SK-N-SH treated with all-trans-retinoic acid at 6 μM for 48 hours (cell line): ENCODE data around the gene GARIN5A.

Source experiments
- PATZ1 ChIP-seq: fragments of 250-450 bp; sonication (Bioruptor Pico); IDR thresholded peaks from 2 replicates; pipeline ENCODE4 v1.8.0; 2020; ENCODE audit warnings: mild to moderate bottlenecking, moderate library complexity, borderline replicate concordance
- TCF4 ChIP-seq: fragments of 250-450 bp; sonication (Bioruptor Pico); IDR thresholded peaks from 2 replicates; pipeline ENCODE4 v1.8.0; 2021; ENCODE audit warnings: mild to moderate bottlenecking, moderate library complexity, borderline replicate concordance
- ZFP3 ChIP-seq: fragments of 250-450 bp; sonication (Bioruptor Pico); IDR thresholded peaks from 2 replicates; pipeline ENCODE4 v1.5.0; 2020; ENCODE audit warnings: mild to moderate bottlenecking, moderate library complexity
- TF ChIP-seq, protein P1 (sequence below): fragments of 250-450 bp; sonication (Bioruptor Pico); IDR thresholded peaks from 2 replicates; pipeline ENCODE4 v1.8.0; 2021; ENCODE audit warnings: low read depth, mild to moderate bottlenecking, moderate library complexity, borderline replicate concordance

DNA sequence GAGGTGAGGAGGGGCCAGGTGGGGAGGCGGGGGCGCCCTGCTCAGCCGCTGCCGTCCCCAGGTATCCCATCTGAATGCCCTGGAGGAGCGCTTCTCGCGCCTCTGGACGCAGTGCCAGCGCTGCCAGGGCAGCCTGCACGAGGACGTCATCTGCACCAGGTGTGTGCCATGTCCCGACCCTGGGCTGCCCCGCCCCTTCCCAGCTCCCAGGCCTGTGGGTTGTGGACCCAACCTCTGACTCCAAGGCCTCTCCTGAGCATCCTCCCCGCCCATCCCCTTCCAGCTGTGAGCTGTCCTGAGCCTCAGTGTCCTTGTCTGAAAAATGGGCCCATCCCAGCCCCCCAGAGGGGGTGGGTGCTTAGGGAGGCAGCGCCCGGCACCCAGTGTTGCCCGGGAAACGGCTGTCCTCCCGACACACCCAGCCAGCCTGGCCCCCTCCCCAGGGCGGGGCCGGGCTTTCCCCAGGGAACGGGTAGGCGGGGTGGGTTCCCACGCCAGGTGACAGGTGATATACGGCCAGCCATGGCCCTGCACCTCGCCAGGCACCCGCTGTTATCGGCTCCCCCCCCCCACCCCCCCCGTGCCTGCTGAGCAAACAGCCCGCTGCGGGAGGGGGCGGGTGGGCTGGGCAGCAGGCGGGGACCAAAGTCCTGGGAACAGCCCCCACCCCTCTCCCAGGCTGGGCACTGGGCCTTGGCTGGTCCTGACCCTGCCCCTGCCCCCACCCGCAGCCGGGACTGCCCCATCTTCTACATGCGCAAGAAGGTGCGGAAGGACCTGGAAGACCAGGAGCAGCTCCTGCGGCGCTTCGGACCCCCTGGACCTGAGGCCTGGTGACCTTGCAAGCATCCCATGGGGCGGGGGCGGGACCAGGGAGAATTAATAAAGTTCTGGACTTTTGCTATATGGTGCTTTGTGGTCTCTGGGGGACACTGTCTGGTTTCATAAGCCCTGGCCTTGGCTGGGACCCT lies 59.3 kb downstream of the GARIN5A start:
- TF ChIP-seq PATZ1 (CRISPR knock-in tag) (no peak), ZFP3 (CRISPR knock-in tag) (no peak), TCF4 (CRISPR knock-in tag) (no peak)
- TF ChIP-seq, protein P1, sequence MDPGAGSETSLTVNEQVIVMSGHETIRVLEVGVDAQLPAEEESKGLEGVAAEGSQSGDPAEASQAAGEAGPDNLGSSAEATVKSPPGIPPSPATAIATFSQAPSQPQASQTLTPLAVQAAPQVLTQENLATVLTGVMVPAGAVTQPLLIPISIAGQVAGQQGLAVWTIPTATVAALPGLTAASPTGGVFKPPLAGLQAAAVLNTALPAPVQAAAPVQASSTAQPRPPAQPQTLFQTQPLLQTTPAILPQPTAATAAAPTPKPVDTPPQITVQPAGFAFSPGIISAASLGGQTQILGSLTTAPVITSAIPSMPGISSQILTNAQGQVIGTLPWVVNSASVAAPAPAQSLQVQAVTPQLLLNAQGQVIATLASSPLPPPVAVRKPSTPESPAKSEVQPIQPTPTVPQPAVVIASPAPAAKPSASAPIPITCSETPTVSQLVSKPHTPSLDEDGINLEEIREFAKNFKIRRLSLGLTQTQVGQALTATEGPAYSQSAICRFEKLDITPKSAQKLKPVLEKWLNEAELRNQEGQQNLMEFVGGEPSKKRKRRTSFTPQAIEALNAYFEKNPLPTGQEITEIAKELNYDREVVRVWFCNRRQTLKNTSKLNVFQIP (CRISPR knock-in tag), result no peak
